Measurements from ENCODE around the gene PBX4. TPM values are rescaled to one million over a fixed set of nuclear protein-coding genes. Genes with fewer than 3 reads are reported as not detected.

PBX4 gene
- total RNA-seq, 1 experiment from 2014 or later = 0.94 TPM

DNA sequence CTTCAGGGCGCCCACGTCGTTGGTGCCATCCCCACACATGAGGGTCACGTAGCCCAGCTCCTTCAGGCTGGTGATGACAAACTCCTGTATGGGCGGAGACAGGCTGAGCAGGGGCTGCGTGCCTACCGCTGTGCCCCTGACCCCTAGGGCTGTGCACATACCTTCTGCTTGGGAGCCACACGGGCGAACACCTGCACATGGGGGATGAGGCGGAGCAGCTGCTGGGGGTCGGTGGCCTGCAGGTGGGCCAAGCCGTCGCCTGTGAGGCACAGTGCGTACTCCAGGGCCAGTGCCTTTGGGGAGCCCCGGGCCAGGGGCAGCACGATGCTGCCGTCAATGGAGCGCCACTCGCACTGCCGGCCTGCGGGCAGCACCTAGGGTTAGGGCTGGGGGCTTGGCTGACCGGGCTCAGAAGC, 31.1 kb upstream of the PBX4 start:
- DNase-seq (ENCODE audit: low read depth) = no peak

DNA sequence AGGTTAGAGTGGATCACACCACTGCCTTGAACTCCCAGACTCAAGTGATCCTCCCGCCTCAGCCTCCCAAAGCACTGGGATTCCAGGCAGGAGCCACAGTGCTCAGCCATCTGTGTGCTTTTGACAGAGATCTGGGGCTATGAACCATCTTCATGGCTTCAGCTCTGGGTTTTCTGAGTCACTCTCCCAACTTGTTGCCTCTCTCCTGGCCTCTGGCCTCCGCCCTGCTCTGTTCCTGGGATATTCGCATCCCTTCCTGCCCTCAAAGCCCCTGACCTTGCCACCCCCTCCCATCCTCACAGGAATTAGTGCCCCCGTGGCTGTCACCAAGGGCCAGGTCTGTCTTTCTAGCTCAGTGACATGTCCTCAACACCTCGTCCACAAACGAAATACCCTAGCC, 30.7 kb upstream of the PBX4 start:
- no peak for DNase-seq (ENCODE audit: low read depth)

DNA sequence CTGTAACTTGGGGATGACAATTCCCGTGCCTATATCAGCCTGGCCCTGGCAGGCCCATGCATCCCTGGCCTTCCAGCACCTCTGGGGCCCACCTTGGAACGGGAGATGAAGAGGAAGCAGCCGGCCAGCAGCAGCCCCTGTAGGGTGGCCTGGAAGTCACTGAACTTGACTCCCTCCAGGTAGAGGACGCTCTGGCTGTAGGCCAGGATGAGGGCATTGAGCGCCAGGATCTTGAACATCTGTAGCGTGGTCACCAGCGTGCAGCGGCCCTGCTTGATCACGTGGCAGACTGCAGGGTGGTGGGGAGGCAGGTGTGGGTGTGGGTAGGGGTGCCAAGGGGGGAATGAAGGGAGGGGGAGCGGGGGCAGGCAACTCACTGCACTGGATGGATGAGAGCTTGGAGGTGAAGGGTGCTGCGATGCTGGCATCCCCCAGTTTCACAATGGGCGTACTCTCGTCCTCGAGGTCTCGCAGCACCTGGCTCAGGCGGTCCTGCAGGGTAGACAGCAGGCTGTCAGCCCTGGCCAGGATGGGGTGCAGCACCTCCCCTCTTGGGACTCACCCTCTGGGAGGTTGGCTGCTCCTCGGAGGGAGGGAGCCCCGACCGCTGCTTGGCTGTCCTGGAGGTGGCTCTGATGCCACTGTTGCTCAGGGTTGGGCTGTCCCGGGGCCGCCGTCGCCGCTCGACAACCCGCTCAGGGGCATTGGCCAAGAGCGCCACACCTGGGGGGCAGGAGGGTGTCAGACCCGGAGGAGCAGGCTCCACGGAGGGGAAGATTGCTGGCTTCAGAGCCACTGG, 28.7 kb upstream of the PBX4 start:
- DNase-seq (ENCODE audit: low read depth) = no peak

DNA sequence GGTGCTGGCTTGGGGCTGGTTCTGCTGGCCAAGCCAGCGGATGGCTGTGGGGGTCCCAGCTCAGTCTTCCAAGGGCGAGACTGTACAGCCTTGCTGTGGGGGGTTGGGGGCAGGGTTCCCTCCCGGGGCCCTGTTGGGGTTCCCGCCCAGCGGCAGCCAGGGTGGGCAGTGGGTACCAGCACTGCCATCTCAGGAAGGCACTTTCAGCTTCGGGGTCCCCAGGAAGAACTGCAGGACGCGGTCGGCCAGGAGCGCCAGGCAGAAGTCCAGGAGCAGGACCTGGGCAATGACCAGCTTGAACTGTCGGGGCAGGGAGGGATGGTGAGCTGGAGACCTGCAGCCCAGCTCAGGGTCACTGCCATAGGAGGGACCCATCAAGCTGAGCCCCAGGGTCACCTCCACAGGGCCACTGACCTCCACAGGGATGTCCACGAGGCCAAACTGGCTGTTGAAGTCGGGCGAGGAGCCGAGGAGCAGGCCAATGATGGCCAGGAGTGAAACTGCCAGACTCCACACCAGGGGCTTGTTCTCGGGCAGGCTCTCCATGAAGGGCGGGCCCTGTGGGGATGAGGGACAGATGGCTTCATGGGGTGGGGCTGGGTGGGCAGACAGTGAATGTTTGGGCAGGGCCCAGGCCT, 26.9 kb upstream of the PBX4 start:
- DNase-seq (ENCODE audit: low read depth) = no peak

DNA sequence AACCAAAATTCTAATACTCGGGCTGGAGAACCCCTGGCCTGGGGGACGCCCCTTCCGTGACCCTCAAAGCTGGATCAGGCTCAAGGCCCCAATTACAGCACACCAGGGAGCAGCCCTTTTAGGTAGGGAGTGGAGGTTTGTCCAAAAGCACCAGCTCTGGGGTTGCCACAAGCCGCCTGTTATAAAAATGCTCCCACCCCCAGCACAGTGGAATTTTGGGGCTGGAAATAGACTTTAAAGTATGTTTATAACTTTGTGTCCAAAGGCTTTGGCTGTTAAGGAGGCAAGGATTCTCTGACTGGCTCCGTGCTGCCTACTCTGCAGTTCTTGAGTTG, 25.5 kb upstream of the PBX4 start:
- DNase-seq (ENCODE audit: low read depth) = no peak

DNA sequence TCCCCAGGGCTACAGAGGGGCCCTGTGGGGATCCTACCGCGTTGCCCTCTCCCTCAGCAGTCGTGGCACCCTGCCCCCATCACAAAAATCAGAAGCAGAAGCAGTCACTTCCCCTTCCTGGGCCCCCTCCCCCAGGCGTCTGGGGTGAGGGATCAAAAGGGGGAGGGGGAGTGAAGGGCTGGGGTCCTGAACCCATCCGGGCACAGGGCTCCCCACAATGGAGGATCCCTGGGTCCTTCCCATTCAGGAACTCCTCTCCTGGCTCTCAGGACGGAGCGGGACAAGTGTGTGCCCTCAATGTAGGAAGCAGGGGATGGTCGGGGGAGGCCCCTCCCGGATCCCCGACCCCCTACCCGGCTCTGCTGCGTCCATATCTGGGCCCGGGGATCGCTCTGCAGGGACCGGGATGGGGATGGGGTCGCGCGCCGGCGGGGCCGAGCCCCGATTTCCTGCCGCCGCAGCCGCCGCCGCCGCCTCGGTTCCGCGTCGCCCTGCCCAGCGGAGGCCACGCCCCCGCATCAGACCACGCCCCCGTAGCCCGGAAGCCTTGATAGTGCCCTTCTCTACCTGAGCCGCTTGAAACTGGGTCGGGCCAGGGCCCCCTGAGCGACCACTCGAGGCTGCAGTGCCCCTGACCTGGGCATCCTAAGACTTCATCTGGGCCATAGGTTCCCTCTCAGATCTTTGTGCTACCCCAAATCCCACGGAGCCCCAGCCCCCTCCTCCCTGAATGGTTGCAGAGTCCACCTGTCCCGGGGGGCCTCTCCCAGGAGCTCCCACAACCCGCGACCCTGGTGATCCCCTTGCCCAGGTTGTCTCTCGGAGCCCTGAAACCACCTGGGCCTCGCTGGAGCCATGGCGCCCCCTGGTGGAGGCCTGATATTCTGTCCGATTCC, 24.9 kb upstream of the PBX4 start, which contains the start of gene GMIP:
TSS of gene GMIP (minus strand) at position 500 of the 896 bp plus-strand sequence. CDS start at position 372, 128 bp downstream.
- peak; percentile 69 for DNase-seq (ENCODE audit: low read depth)

DNA sequence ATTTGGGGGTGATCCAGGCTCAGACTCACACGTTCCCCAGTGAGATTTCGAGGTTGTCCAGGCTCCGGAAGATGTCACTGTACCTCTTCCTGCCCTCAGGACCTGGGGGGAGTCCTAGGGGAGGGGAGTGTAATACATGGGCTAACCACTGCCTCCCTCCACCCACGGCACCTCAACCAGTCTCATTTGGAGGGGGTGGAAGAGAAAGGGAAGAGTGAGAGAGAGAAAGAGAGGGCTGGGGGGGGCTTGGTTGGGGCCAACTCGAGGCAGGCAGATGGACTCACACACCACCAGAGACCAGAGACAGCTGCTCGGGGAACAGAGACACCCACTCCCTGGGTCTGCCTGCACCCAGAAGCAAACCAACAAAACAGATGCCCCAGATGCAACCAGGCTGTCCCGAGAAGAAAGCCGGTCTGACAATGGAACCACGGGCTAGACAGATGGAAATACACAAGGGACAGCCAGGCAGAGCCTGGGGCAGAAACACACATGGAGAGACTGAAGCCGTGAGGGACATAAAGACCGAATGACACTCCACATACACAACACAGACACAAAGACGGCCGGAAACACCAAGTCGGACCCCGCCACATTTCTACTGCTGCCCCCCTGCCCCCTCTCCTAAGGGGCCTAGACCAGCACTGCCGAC, 24.1 kb upstream of the PBX4 start:
- DNase-seq (ENCODE audit: low read depth) = peak; percentile 26

DNA sequence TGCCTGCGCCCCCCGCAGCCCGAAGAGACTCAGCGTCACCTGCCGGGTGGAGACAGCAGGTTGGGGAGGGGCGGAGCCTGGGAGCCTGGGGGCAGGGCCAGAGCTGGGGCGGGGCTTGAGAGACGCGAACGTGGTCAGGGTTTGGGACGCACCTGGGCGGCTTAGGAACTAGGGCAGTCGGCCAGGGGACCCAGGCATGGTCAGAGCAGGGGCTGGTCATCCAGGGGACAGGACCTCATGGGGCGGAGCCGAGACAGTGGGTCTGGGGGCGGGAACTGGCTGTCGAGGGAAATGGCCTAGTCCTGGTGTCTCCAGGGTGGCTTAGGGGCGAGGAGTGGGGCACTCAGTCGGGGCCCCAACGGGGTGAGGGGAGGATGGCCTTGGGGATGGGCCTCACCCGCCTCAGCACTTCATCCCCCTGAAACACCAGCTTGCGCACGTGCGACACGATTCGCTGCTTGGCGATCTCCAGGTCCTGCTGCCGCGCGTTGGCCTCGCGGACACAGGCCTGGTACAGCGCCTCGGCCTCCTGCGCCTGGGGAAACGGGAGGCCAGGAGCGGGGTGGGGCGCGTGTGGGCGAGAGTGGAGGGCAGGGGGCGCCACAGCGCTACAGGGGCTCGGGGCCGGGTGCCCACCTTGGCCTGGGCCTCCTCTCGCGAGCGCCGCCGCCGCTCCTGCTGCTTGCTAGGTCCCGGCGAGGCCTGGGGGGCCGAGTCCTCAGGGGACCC, 19.2 kb upstream of the PBX4 start:
- DNase-seq (ENCODE audit: low read depth) = no peak

DNA sequence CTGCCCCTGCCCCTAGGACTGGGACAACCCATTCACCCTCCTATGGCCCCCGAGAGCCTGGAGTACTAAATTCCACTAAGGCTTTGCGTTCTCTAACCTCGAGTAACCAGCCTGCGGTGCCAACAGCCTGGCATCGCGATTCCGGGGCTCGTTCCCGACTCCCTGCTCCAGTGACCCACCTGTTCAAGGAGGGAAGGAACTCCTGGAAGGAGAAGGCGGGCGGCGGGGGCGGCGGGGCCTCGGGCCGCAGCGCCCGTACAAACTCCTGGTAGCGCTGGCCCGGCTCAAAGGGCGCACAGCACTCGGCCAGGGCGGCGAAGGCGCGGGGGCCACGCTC, 18.7 kb upstream of the PBX4 start:
- no peak for DNase-seq (ENCODE audit: low read depth)

DNA sequence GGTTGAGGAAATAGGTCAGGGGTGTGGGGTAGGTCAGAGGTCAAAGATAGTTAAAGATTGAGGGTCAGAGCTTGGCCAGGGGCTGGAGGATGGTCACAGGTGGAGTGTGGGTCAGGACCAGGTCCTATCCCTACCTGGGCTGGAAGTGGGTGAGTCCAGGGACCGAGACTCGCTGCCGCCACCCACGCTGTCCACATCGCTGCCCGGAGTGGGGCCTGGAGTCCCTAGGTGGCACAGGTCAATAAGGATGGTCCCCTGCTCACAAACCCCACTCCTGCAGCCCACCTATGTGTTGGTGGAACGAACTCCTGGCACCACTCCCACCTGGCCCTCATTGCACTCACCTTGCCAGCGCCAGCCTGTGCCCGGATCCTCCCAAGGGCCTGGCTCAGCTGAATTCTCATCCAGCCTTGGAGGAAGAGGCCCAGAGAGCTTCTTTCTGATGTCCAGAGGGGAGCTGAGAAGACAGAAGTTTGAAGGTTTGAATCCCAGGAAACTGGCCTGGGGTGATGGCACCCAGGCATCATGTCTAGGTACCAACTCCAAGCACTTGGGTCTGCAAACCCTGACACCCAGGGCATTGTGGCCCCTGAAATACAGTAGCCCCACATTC, 18.2 kb upstream of the PBX4 start:
- DNase-seq (ENCODE audit: low read depth) = no peak

DNA sequence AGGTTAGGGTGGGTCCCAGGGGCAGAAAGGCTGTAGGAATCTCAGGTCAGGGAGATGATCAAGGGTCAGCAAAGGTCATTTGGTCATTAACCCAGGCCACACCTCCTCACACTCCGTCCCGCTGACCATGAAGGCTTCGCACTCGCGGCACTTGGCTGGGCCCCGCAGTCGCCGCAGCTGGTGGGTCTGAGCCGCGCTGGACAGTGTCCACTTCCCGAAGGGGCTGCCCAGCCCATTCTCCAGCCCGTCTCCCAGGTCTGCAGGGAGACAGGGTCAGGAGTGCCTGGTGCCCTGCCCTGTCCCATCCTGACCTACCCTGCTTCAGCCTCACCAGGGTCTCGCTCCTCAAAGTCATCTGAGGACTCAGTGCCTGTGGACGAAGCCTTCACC, 16.8 kb upstream of the PBX4 start:
- no peak for DNase-seq (ENCODE audit: low read depth)

DNA sequence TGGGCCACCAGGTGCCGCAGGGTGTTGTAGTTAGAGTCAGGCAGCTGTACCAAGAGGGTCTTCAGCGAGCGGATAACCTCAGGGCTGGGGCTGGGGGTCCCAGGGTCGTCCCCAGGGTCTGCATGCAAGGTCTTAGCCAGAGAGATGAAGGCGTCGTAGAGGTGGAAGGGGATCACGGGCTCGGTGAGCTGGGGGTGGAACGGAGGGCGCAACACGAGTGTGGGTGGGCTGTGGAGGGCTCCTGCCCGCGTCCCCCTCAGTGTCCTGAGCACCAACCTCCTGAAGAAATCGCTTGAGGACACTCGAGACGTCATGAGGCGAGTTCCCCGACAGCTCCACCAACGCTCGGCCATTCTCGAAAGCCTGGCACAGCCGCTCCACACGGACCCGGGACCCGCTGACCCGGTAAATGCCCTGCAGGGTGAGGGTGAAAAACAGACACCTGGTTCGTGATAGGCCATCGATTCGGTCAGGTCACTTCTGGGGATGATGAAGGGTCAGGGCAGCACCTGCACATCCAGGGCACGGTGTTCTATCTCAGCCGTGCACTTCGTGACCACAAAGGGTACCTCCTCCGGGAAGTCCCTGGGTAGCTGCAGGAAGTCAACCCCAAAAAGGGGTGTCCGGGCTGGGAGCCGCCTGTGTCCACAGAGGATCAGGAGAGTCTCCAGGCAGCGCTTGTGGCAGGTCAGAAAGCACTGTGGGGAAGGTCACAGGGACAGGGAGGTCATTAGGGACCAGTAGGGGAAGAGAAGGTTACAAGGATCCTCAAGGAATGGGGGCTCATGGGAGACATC, 16.2 kb upstream of the PBX4 start:
- DNase-seq (ENCODE audit: low read depth) = no peak

DNA sequence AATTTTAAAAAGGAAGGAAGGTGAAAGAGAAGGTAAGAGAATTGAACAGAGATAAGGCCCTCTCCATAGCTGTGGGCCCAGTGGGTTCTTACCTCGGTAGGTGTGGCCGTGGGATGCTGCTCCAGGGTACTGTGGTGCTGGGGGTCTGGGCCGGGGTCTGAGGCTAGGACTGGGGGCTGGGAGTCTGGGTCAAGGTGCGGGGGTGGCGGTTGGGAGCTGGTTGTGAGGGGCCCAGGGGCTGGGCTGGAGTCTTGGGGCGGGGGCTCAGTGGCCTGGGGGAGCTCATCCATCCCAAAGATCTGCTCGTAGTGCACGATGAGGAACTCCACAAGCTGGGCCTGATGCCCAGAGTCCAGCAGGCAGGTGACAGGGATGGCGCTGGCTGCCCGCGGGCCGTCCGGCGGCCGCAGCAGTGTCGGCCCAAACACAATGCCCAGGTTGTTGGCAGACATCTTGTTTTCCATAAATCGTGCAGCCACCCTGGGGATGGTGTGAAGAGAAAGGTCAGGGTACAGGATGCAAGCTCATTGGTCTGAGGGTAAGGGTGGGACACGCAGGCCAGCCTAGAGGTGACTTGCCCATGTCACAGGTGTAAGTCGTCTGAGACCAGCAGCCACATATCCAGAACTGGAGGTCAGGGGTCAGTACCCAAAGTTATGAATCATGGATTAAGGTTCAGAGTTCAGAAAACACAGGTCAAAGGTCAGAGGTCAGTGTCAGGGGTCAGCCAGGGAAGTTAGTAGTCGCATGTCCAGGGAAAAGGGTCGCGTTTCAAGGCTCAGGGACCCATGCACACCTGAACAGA, 15.4 kb upstream of the PBX4 start:
- no peak for DNase-seq (ENCODE audit: low read depth)

DNA sequence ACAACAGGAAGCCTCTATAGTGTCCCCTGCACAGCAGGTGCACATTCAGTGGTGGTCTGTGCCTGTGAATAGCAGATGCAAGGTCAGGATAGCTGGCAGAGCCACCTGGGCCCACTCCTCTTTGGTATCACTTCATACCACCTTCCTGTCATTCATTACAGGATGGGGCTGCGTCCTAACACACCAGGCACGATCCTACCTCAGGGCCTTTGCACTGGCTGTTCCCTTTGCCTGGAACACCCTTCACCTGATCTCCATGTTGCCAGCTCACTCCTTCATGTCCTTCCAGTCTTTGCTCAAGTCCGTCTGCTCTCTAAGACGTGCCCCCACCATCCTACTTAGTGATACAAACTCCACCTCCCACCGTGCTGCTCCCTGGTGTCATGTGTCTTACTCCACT, 14.2 kb upstream of the PBX4 start:
- no peak for DNase-seq (ENCODE audit: low read depth)

DNA sequence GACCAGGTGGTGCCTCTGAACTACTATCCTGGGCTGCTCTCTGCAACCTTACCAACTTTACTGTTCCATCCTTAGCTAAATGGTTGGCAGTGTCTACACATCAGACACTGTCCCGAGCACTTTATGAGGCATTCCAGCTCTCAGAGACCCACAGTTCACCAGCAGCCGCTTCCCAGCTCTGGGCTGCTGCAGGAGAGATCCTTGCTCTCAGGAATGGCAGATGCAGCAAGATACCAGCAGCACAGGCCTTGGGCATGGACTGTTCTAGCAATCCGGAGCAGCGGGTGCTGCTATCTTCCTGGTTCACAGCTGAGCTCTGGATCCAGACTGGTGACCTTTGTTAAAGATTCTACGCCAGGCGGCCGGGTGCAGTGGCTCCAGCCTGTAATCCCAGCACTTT, 12.9 kb upstream of the PBX4 start:
- no peak for DNase-seq (ENCODE audit: low read depth)

DNA sequence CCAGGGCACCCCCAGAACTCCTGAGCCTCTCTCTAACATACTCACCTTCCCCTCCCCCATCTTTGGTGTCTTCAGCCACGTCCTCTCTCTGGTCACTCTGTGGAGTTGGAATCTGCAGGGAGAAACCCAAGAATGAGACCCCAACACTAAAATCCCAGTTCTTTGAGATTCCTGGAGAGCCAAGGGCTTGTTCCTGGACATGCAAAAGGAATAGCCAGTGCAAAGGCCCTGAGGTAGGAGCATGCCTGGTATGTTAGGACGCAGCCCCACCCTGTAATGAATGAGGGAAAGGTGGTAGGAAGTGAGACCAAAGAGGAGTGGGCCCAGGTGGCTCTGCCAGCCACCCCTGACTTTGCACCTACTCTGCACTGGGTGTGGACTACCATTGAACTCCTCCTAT, 11.9 kb upstream of the PBX4 start:
- DNase-seq (ENCODE audit: low read depth) = no peak

DNA sequence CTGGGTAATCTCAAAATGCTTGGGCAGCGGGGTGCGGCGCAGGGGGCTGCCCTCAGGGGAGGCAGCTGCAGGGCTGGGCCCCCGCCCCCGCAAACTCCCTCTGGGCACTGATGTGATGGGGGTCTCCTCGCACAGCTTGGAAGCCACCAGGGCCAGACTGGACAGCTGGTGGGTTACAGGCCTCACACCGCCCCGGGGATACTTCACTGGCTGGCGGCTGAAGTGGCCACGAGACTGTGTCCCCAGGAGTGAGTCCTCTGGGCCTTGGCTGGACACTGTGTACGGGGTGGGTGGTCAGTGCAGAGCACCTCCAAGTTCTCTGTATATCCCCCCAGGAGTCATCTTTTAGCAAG, 11.6 kb upstream of the PBX4 start:
- DNase-seq (ENCODE audit: low read depth) = no peak

DNA sequence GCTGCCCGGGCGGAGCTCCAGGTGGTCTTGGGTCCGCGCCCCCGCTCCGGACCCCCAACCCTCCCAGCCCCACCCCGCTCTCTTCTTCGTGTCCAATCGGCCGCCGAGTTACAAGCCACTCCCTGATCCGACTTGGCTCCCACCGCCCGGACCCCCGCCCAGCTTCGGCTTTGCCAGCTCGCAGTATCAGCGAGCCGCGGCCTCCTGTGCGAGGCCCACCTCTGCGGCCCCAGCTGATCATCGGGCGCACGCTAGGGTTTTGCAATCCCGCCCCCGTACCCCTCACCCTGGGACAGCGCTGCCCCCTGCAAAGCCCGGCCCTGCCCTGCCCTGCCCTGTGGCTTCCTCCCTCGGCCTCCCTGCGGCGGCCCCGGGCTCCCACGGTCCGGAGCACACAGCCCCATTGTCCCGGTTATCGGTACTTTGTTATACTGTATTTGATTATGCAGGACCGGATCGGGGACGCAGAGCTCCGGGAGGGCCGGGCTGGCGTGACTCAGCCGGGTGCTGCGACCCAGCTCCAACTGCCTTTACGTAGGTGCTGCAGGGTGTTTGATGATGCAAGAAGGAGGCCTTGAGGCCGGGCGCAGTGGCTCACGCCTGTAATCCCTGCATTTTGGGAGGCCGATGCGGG, 10.1 kb upstream of the PBX4 start:
- peak; percentile 40 for DNase-seq (ENCODE audit: low read depth)
